HepG2 (cell line): Measurements from ENCODE around the gene SIAH2. TPM values are rescaled to one million over a fixed set of nuclear protein-coding genes. Genes with fewer than 3 reads are reported as not detected.

ENCODE experiments used
- ATAC-seq: fragments of 200-7000 bp; cut with Tn5 transposase; 3 replicates; pipeline ENCODE4 v1.9.1; 2020; ENCODE audit warnings: mild to moderate bottlenecking, moderate library complexity
- BruUV-seq: library from RNA; stranded (reverse); fragments of 400-500 nt; replicated peaks from 2 replicates; lab custom pipeline; 2021; lab: Mats Ljungman, UMichigan
- CTCF ChIA-PET: fragments of 300-600 bp; formaldehyde crosslinking; extraction: SDS; loops from one replicate; lab custom pipeline; 2021; ENCODE audit warnings: low total read pairs, inconsistent platforms, low intra/inter-chr PET ratio; lab: Yijun Ruan, JAX
- POLR2A ChIA-PET: fragments of 350-600 bp; sonication (Branson Sonifier 250); formaldehyde crosslinking; loops from one replicate; lab custom pipeline; 2020; ENCODE audit warnings: antibody characterized with exemption, inconsistent platforms; lab: Yijun Ruan, JAX
- DNase-seq: peaks from one replicate; pipeline ENCODE4 v3.0.0-alpha.2; 2015; ENCODE audit warnings: low spot score
- FAIRE-seq: peaks from 3 replicates; lab custom pipeline; 2011; peaks lifted over from hg19 to GRCh38; lab: Jason Lieb, UNC
- H2AFZ ChIP-seq: one replicate; pipeline ENCODE4 v1.6.1; 2011; ENCODE audit warnings: low read length, inconsistent platforms
- H3K27ac ChIP-seq: fragments of 300-600 bp; 3 replicates; pipeline ENCODE4 v1.8.0; 2011; ENCODE audit warnings: mixed run types, mild to moderate bottlenecking, mixed read lengths, low read length, inconsistent platforms; ENCODE audit not compliant: insufficient read depth; ENCODE audit errors: extremely low read length
- H3K27me3 ChIP-seq, 2 experiments: fragments of 200-600 bp in 1 of 2; 2 replicates in 1 of 2; 3 replicates in 1 of 2; pipeline versions ENCODE4 v1.6.0 to v1.8.0; 2011; ENCODE audit warnings: low read length in 2 of 2, mild to moderate bottlenecking in 2 of 2, moderate library complexity in 2 of 2, inconsistent platforms in 1 of 2; ENCODE audit not compliant: insufficient read depth in 2 of 2, control insufficient read depth in 1 of 2
- H3K36me3 ChIP-seq, 2 experiments: fragments of 200-600 bp in 1 of 2; replicated peaks in 1 of 2; 2 replicates in 1 of 2; 3 replicates in 1 of 2; pipeline versions ENCODE4 v1.5.1 to v1.8.0; 2011; ENCODE audit warnings: low read length in 2 of 2, inconsistent platforms in 1 of 2; ENCODE audit not compliant: insufficient read depth in 2 of 2, control insufficient read depth in 1 of 2
- H3K4me1 ChIP-seq: 2 replicates; pipeline ENCODE4 v1.5.1; 2012; ENCODE audit warnings: low read length, inconsistent platforms; ENCODE audit not compliant: insufficient read depth
- H3K4me2 ChIP-seq: 2 replicates; pipeline ENCODE4 v1.6.0; 2011; ENCODE audit warnings: low read depth, low read length, inconsistent platforms
- H3K4me3 ChIP-seq, 3 experiments: fragments of 200-600 bp in 1 of 3; sonication (generic), shearing (Covaris generic) in 1 of 3; replicated peaks in 1 of 3; 2 replicates each; pipeline ENCODE4 v1.5.1; 2011 to 2016; ENCODE audit warnings: low read length in 3 of 3, inconsistent platforms in 2 of 3, low read depth in 2 of 3, mild to moderate bottlenecking in 2 of 3, control low read depth in 1 of 3, mixed read lengths in 1 of 3; ENCODE audit not compliant: insufficient read depth in 1 of 3
- H3K79me2 ChIP-seq: one replicate; pipeline ENCODE4 v1.6.1; 2011; ENCODE audit warnings: low read length, inconsistent platforms; ENCODE audit not compliant: insufficient read depth
- H3K9ac ChIP-seq: 2 replicates; pipeline ENCODE4 v1.6.0; 2011; ENCODE audit warnings: mild to moderate bottlenecking, low read depth, low read length, inconsistent platforms; ENCODE audit not compliant: insufficient read depth
- H3K9me3 ChIP-seq: 2 replicates; pipeline ENCODE4 v1.5.1; 2012; ENCODE audit warnings: mild to moderate bottlenecking, low read length
- H4K20me1 ChIP-seq: 2 replicates; pipeline ENCODE4 v1.6.0; 2011; ENCODE audit warnings: inconsistent platforms, mild to moderate bottlenecking, low read length, moderate library complexity; ENCODE audit not compliant: insufficient read depth
- FOXK2 ChIP-seq: fragments of 450-650 bp; IDR thresholded peaks from 2 replicates; pipeline ENCODE4 v1.6.1; 2016
- NR0B2 ChIP-seq: sonication (generic); formaldehyde crosslinking; IDR thresholded peaks from 2 replicates; pipeline ENCODE4 v1.4.0; 2020; ENCODE audit warnings: mild to moderate bottlenecking, missing genetic modification reagents
- RELA ChIP-seq: sonication (generic); formaldehyde crosslinking; IDR thresholded peaks from 2 replicates; pipeline ENCODE4 v1.4.0; 2020; ENCODE audit warnings: missing genetic modification reagents
- ZFP36 ChIP-seq: fragments of 150-350 bp; IDR thresholded peaks from 2 replicates; pipeline ENCODE4 v1.6.1; 2018; ENCODE audit warnings: borderline replicate concordance, low read length, low read depth; ENCODE audit not compliant: partially characterized antibody
- ZNF672 ChIP-seq: sonication (generic); formaldehyde crosslinking; IDR thresholded peaks from 2 replicates; pipeline ENCODE4 v1.8.1; 2022; ENCODE audit warnings: missing genetic modification reagents
- WGBS: methylation state at CpG from one replicate; pipeline ENCODE4 v1.1.6; 2017; ENCODE audit warnings: low lambda C conversion rate; 5-methylcytosine and 5-hydroxymethylcytosine counted together
- in situ Hi-C: cut with HindIII; loops from 2 replicates; pipeline ENCODE4 v1.10.0; 2017; ENCODE audit warnings: low pct_unique_long_range_greater_than_20kb; ENCODE audit not compliant: extremely low pct_ligation_motif_present
- intact Hi-C: fragments of 100-400 bp; cut with micrococcal nuclease; formaldehyde crosslinking; loops from one replicate; pipeline ENCODE4 v1.10.0; 2022; ENCODE audit not compliant: unreplicated experiment
- polyA plus RNA-seq, 8 experiments: library from polyadenylated mRNA; depleted of rRNA in 3 of 8; stranded (reverse) in 7 of 8; unstranded in 1 of 8; fragments of >200 nt; fragmentation: Illumina TruSeq in 4 of 8; extraction: Trizol in 4 of 8; gene quantifications; 2 replicates each; pipeline versions ENCODE4 v1.2.1 to v1.2.3, GENCODE V29; 2011 to 2016; ENCODE audit warnings: low read depth in 4 of 8, missing spikeins in 1 of 8, mixed read lengths in 1 of 8; ENCODE audit not compliant: insufficient read depth in 1 of 8
- total RNA-seq, 5 experiments: library from RNA; depleted of rRNA; stranded (reverse); fragments of >200 nt; fragmentation: Illumina TruSeq; extraction: Trizol; gene quantifications; 2 replicates each; pipeline ENCODE4 v1.2.3, GENCODE V29; 2016; ENCODE audit warnings: low read depth in 1 of 5
- TF ChIP-seq, protein P1 (sequence below): sonication (generic); formaldehyde crosslinking; conservative IDR thresholded peaks from 2 replicates; pipeline ENCODE4 v1.4.0; 2020; ENCODE audit warnings: missing genetic modification reagents

The SIAH2 gene
- total and polyA plus RNA-seq, 2 of the 13 experiments (the other 11 are each of a cell fraction or from before 2014, with no cell fraction given), result 71.8 to 117 TPM

- no peak for TF ChIP-seq FOXK2
- TF ChIP-seq ZFP36, result no peak
- no peak for TF ChIP-seq ZNF672 (CRISPR knock-in tag)
- no peak for TF ChIP-seq NR0B2 (CRISPR knock-in tag)
- TF ChIP-seq, protein P1, sequence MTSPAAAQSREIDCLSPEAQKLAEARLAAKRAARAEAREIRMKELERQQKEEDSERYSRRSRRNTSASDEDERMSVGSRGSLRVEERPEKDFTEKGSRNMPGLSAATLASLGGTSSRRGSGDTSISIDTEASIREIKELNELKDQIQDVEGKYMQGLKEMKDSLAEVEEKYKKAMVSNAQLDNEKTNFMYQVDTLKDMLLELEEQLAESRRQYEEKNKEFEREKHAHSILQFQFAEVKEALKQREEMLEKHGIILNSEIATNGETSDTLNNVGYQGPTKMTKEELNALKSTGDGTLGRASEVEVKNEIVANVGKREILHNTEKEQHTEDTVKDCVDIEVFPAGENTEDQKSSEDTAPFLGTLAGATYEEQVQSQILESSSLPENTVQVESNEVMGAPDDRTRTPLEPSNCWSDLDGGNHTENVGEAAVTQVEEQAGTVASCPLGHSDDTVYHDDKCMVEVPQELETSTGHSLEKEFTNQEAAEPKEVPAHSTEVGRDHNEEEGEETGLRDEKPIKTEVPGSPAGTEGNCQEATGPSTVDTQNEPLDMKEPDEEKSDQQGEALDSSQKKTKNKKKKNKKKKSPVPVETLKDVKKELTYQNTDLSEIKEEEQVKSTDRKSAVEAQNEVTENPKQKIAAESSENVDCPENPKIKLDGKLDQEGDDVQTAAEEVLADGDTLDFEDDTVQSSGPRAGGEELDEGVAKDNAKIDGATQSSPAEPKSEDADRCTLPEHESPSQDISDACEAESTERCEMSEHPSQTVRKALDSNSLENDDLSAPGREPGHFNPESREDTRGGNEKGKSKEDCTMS (CRISPR knock-in tag), result no peak
Observed at GRCh38 chr3:150805354-150805753, 42.4 kb upstream of the SIAH2 start (continued).

DNA sequence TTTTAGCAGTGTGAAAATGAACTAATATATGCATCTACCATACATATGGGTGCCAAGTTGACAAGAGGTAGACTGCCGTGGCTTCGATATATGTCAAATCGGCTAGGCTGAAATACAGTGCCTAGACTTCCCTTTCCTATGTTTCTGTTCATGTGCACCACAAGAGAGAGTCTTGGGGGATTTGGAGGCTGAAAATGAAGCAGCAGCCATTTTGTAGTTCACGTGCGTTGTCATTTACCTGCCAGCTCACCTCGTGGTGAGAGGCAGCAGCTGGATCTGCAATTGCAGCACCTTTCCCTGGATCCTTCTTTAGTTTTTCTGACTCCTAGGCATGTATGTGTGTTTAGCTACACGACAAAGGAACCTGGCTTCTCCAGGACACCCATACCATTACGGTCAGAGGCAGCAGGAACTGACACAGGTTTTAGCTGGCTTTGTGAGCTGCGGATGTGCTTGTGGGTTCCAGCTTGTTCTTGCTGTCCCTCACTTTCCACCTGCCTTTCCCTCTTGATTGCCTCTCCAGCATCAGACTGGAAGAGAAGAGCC lies 40.5 kb upstream of the SIAH2 start:
- WGBS, result 62% methylated on average over 9 of the region's 9 CpGs
- ChIA-PET CTCF (no interaction called here), POLR2A (no interaction called here)
- no TSS peak for BruUV-seq
- H4K20me1 ChIP-seq, result no peaks in the 10 kb centered on the region
- H3K9me3 ChIP-seq, result no peaks in the 10 kb centered on the region
- intact Hi-C loops, result no loop called here
- H3K4me3 ChIP-seq, result no peak overlapping the region
- no peak overlapping the region for H3K9ac ChIP-seq
- FAIRE-seq (no peak), ATAC-seq (no peak)
- peaks cover 3 to 9% of the 10 kb centered on the region in 2 experiments; a peak in 3 of 5 replicates for H3K27me3 ChIP-seq
- H3K27ac ChIP-seq, result no peak overlapping the region
- in situ Hi-C loops, result no loop called here
- H3K79me2 ChIP-seq, result no peaks in the 10 kb centered on the region
- TF ChIP-seq RELA, result no peak
- TF ChIP-seq, all 625 proteins: peak for 0
- H2AFZ ChIP-seq, result no peak overlapping the region
- H3K36me3 ChIP-seq, result no peaks in the 10 kb centered on the region
- no peak overlapping the region for H3K4me2 ChIP-seq
- peaks cover 6% of the 10 kb centered on the region for H3K4me1 ChIP-seq
- no peak for DNase-seq
